ENCODE data around the gene MDFIC.

DNA sequence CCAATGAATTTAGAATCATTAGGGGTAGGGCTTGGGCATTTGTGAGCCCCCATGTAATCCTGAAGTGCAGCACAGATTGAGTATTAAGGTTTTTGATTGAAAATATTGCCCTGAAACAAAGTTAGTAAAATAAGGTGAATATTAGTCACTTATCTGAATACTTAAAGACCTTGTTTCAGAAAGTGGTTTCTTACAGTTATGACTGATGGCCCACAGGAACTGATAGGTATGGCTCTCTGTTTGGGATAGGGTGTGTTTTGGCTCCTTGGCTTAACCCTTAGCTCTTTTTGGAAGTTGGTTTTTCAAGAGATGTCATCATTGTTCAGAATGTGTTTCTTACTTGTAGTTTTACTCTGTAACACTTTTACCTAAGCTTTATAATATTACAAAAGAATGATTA lies 34.8 kb downstream of the MDFIC start:
- TF ChIP-seq CTCF (IDR thresholded peaks at IDR 0.05) (no peak), POLR2A (IDR thresholded peaks at IDR 0.05) (no peak), EP300 (IDR thresholded peaks at IDR 0.05) (no peak)
